Left lung (tissue), 10 donors: Measurements from ENCODE around the gene TEX35. TPM values are rescaled to one million over a fixed set of nuclear protein-coding genes. Genes with fewer than 3 reads are reported as not detected.
A peak's percentile ranks its signal among the peaks of the same experiment; 100 is the strongest.

Experiments used
- ATAC-seq: fragments of 200-7000 bp; cut with Tn5 transposase; one replicate; pipeline ENCODE4 v1.9.1; 2020; ENCODE audit warnings: moderate library complexity
- DNase-seq, 4 donors: peaks; one replicate each; pipeline ENCODE4 v3.0.0-alpha.2; 2013 to 2020
- H3K27ac ChIP-seq, 2 donors: fragments of 200-600 bp; sonication (generic) in 1 of 2; one replicate each; pipeline versions ENCODE4 v1.5.0 to v1.8.0; 2020 to 2021
- H3K27me3 ChIP-seq, 2 donors: fragments of 200-600 bp; sonication (generic) in 1 of 2; one replicate each; pipeline versions ENCODE4 v1.5.0 to v1.8.0; 2020 to 2021
- H3K36me3 ChIP-seq, 2 donors: fragments of 200-600 bp; sonication (generic) in 1 of 2; one replicate each; pipeline versions ENCODE4 v1.5.0 to v1.8.0; 2020 to 2021
- H3K4me1 ChIP-seq, 2 donors: fragments of 200-600 bp; one replicate each; pipeline ENCODE4 v1.8.0; 2021
- H3K4me3 ChIP-seq, 2 donors: fragments of 200-600 bp; sonication (generic) in 1 of 2; one replicate each; pipeline versions ENCODE4 v1.5.0 to v1.8.0; 2020 to 2021; ENCODE audit warnings: mild to moderate bottlenecking in 1 of 2
- H3K9me3 ChIP-seq, 2 donors: fragments of 200-600 bp; sonication (generic) in 1 of 2; one replicate each; pipeline versions ENCODE4 v1.5.0 to v1.8.0; 2020 to 2021
- intact Hi-C, 2 donors: fragments of 100-400 bp; cut with DNase I; formaldehyde crosslinking; loops; one replicate each; pipeline versions ENCODE4 v1.11.2 to v1.14.2; 2022
- polyA plus RNA-seq, 6 donors: library from polyadenylated mRNA; unstranded; fragments of 120-200 nt; gene quantifications; one replicate each; pipeline ENCODE4 v1.2.1, GENCODE V29; 2013; ENCODE audit not compliant: insufficient read length in 6 of 6
- total RNA-seq, 2 donors: library from RNA; stranded (reverse); fragmentation: NEBNext Ultra II Directional; extraction: Animal tissue kit (Norgen Biotek cat#: 25700); gene quantifications; one replicate each; pipeline ENCODE4 v1.2.1, GENCODE V29; 2021
- TF ChIP-seq, protein P1 (sequence below), 2 donors: fragments of 200-600 bp; sonication (generic) in 1 of 2; IDR thresholded peaks; one replicate each; pipeline versions ENCODE4 v1.5.0 to v1.8.0; 2021; ENCODE audit warnings: antibody characterized with exemption in 2 of 2
- donor health status: DM: no; HTN: yes; CAD: no.
- donor health status: DM: no; HTN: no; CAD: no.

The TEX35 gene
- total and polyA plus RNA-seq, 8 donors: 0.27 to 1.0 (median 0.47) TPM; not detected in 2

DNA sequence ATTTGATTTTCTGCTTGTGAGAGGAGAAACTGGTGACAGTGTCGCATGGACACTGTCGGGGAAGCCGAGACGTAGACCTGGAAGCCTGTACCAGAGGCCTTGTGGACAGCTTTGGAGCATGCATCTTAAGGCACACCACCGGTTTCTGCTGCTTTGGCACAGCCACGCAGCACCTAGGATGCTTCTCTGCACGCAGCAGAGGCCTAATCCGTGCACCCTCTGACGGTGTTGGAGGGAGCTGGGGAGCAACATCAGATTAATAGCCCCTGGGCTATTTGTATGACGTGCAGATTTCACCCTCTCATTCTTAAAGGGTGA lies 30.3 kb downstream of the TEX35 start:
- no peak for DNase-seq
- H3K27ac ChIP-seq: peak overlapping the region in 1 of 2 donors; percentile 78
- TF ChIP-seq, protein P1, sequence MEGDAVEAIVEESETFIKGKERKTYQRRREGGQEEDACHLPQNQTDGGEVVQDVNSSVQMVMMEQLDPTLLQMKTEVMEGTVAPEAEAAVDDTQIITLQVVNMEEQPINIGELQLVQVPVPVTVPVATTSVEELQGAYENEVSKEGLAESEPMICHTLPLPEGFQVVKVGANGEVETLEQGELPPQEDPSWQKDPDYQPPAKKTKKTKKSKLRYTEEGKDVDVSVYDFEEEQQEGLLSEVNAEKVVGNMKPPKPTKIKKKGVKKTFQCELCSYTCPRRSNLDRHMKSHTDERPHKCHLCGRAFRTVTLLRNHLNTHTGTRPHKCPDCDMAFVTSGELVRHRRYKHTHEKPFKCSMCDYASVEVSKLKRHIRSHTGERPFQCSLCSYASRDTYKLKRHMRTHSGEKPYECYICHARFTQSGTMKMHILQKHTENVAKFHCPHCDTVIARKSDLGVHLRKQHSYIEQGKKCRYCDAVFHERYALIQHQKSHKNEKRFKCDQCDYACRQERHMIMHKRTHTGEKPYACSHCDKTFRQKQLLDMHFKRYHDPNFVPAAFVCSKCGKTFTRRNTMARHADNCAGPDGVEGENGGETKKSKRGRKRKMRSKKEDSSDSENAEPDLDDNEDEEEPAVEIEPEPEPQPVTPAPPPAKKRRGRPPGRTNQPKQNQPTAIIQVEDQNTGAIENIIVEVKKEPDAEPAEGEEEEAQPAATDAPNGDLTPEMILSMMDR (IDR thresholded peaks at IDR 0.05): no peak
- H3K27me3 ChIP-seq: no peaks in the 10 kb centered on the region
- no peaks in the 10 kb centered on the region for H3K9me3 ChIP-seq
- H3K4me3 ChIP-seq: peak overlapping the region; percentile 75 to 76
- peaks cover 3 to 14% of the 10 kb centered on the region in 2 donors for H3K4me1 ChIP-seq
- no peaks in the 10 kb centered on the region for H3K36me3 ChIP-seq
- intact Hi-C loops: loop anchor here in 1 of 2 donors (5.0 kb wide), 1 partner anchor 209 kb away; no protein-coding TSS in a partner anchor
- ATAC-seq: peak; percentile 29

DNA sequence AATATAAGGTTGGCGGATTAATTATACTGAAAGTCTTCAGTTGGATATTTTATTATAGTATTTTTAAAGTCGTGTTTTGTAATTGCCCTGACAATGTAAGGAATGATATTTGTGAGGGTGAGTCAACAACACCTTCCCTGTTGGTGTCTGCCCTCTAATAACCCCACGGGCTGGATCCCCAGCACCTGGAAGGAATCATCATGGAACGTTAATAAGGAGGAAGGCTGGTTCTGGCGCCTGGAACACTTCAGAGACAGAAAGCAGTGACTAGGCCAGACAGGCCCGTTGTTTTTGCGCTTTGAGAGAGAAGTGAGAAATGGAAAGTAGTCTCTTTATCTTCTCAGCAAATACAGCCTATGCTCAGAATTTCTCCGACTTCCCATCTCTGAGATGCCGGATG lies 31.6 kb downstream of the TEX35 start:
- ATAC-seq (no peak), DNase-seq (no peak)
- H3K4me3 ChIP-seq: no peak overlapping the region
- intact Hi-C loops: loop anchor here in 1 of 2 donors (5.0 kb wide), 1 partner anchor 208 kb away; no protein-coding TSS in a partner anchor
- H3K27ac ChIP-seq: no peak overlapping the region
- peaks cover 3 to 14% of the 10 kb centered on the region in 2 donors for H3K4me1 ChIP-seq
- TF ChIP-seq, protein P1 (IDR thresholded peaks at IDR 0.05): no peak
- H3K36me3 ChIP-seq: no peaks in the 10 kb centered on the region
- no peaks in the 10 kb centered on the region for H3K27me3 ChIP-seq
- H3K9me3 ChIP-seq: no peaks in the 10 kb centered on the region

DNA sequence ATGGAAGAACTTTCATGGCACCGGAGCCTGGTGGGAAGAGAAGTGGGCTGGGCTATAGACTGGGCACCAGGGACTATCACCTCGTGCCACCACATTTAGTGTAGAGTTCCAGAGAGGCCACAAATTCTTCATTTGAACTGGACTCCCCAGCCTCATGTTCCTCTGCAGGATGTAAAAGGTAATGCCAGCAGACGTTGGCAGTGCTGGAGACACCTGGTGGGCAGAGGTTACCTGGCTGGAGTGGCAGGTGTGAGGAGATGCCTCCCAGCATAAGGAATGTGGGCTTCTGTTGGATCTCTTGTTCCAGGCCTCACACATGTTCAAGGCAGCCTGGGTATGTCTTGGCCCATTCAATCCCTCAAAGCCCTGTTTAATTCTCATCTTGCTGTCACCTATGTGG lies 35.2 kb downstream of the TEX35 start:
- Histone ChIP-seq H3K27me3 (no peaks in the 10 kb centered on the region), H3K9me3 (no peaks in the 10 kb centered on the region), H3K4me1 (peaks cover 3 to 4% of the 10 kb centered on the region in 2 donors), H3K27ac (no peak overlapping the region), H3K4me3 (no peak overlapping the region), H3K36me3 (no peaks in the 10 kb centered on the region)
- no peak for DNase-seq
- TF ChIP-seq, protein P1 (IDR thresholded peaks at IDR 0.05): no peak
- ATAC-seq: no peak
- intact Hi-C loops: no loop called here

DNA sequence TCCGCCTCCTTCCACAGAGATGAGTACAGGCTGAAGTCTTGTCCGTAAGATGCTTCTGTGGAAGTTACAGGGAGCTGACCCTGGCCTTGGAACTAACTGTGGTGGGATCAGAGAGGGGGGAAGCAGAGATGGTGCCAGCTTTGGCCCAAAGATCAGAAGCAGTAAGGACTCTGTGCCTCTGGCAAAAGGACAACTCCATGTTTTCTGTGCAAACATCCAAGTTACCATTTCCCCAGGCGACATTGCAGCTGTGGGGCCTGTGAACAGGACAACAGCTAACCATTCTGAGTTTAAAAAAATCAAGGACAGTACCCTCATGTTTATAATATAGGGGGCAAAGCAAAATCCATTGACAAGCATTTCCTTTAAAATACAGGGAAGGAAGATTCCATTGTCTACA lies 38.4 kb downstream of the TEX35 start:
- ATAC-seq: no peak
- DNase-seq: no peak
- no peak overlapping the region for H3K27ac ChIP-seq

DNA sequence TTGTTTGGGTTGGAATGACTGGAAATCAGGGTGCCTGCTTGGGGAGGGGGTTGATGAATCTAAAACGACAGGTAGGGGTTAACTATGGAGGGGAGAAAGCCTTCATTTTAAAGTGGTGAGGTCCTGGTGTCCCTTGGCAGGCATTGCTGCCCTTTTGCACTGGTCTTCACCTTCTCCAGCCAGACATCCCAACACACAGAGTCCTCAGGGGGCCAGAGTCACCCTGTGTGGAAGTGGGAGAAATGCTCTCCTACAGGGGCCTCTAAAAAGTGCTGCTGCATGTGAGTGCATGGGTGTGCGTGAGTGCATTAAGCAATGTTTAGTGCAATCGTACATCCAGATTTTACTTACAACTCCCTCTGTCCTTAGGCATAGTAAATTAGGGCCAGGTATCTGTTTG lies 39.0 kb downstream of the TEX35 start:
- no peaks in the 10 kb centered on the region for H3K36me3 ChIP-seq
- TF ChIP-seq, protein P1 (IDR thresholded peaks at IDR 0.05): no peak

More for the DNA sequence above, 38.4 kb downstream of the TEX35 start:
- H3K4me1 ChIP-seq: no peaks in the 10 kb centered on the region
- peaks cover 0 to 13% of the 10 kb centered on the region in 2 donors for H3K9me3 ChIP-seq
- TF ChIP-seq, protein P1 (IDR thresholded peaks at IDR 0.05): no peak
- intact Hi-C loops: no loop called here
- H3K4me3 ChIP-seq: no peak overlapping the region
- H3K27me3 ChIP-seq: no peaks in the 10 kb centered on the region
- no peaks in the 10 kb centered on the region for H3K36me3 ChIP-seq

More for the DNA sequence above, 39.0 kb downstream of the TEX35 start:
- H3K9me3 ChIP-seq: peaks cover 0 to 13% of the 10 kb centered on the region in 2 donors
- no peak overlapping the region for H3K4me3 ChIP-seq
- ATAC-seq: no peak
- H3K4me1 ChIP-seq: no peaks in the 10 kb centered on the region
- no peaks in the 10 kb centered on the region for H3K27me3 ChIP-seq
- intact Hi-C loops: no loop called here
- no peak for DNase-seq
- H3K27ac ChIP-seq: no peak overlapping the region
